Naive thymus-derived CD4-positive, alpha-beta T cell (primary cell): ENCODE results near the gene ITGB1BP2. TPM values are rescaled to one million over a fixed set of nuclear protein-coding genes. Genes with fewer than 3 reads are reported as not detected.
"Not testable (repeated sequence)": the region's sequence is repeated elsewhere in the genome, so short reads cannot be mapped to it uniquely, and the experiment has no call there.

Experiments
- ATAC-seq: fragments of 150-1000 bp; cut with Tn5 transposase; 2 replicates; pipeline ENCODE4 v1.10.0; 2021; ENCODE audit warnings: mild to moderate bottlenecking, moderate library complexity
- CTCF ChIA-PET: fragments of 350-600 bp; sonication (Branson Sonifier 250); formaldehyde crosslinking; loops from one replicate; lab custom pipeline; 2021; ENCODE audit warnings: antibody characterized with exemption; lab: Charles Lee
- POLR2A ChIA-PET: fragments of 350-600 bp; sonication (Branson Sonifier 250); formaldehyde crosslinking; loops from one replicate; lab custom pipeline; 2021; ENCODE audit warnings: antibody characterized with exemption, inconsistent platforms; lab: Charles Lee
- DNase-seq, 9 donors: peaks; one replicate each; pipeline versions ENCODE4 v3.0.0 to v3.0.0-alpha.2; 2020 to 2022; ENCODE audit warnings: mixed read lengths in 1 of 9
- H3K27ac ChIP-seq: one replicate; pipeline ENCODE4 v1.7.0; 2013; ENCODE audit warnings: mild to moderate bottlenecking, low read depth, low read length, moderate library complexity
- H3K27me3 ChIP-seq, 2 donors: one replicate each; pipeline ENCODE4 v1.7.0; 2013; ENCODE audit warnings: low read length in 2 of 2, mild to moderate bottlenecking in 2 of 2, moderate library complexity in 2 of 2; ENCODE audit not compliant: control insufficient read depth in 2 of 2, insufficient read depth in 2 of 2
- H3K36me3 ChIP-seq, 3 experiments: 1 replicate in 2 of 3; 2 replicates in 1 of 3; pipeline ENCODE4 v1.7.0; 2013; ENCODE audit warnings: low read length in 3 of 3, mild to moderate bottlenecking in 3 of 3, moderate library complexity in 1 of 3; ENCODE audit not compliant: insufficient read depth in 3 of 3, control insufficient read depth in 2 of 3
- H3K4me1 ChIP-seq, 2 donors: one replicate each; pipeline ENCODE4 v1.7.0; 2013; ENCODE audit warnings: low read length in 2 of 2, mild to moderate bottlenecking in 2 of 2, moderate library complexity in 1 of 2; ENCODE audit not compliant: control insufficient read depth in 2 of 2, insufficient read depth in 2 of 2
- H3K4me3 ChIP-seq: 2 replicates; pipeline ENCODE4 v1.7.0; 2013; ENCODE audit warnings: mild to moderate bottlenecking, low read length
- H3K9me3 ChIP-seq, 3 experiments: 1 replicate in 2 of 3; 2 replicates in 1 of 3; pipeline ENCODE4 v1.7.0; 2013; ENCODE audit warnings: low read length in 3 of 3; ENCODE audit not compliant: control insufficient read depth in 2 of 3
- H3K27ac Mint-ChIP-seq, 9 donors: one replicate each; pipeline ENCODE4 v1.8.0; 2020 to 2022; ENCODE audit warnings: mixed read lengths in 9 of 9, mild to moderate bottlenecking in 8 of 9, moderate library complexity in 5 of 9, inconsistent platforms in 2 of 9
- H3K27me3 Mint-ChIP-seq, 5 donors: one replicate each; pipeline ENCODE4 v1.8.0; 2021 to 2022; ENCODE audit warnings: mixed read lengths in 5 of 5, mild to moderate bottlenecking in 1 of 5
- H3K36me3 Mint-ChIP-seq, 5 donors: one replicate each; pipeline ENCODE4 v1.8.0; 2020 to 2022; ENCODE audit warnings: mixed read lengths in 5 of 5, mild to moderate bottlenecking in 3 of 5, inconsistent platforms in 1 of 5
- H3K4me1 Mint-ChIP-seq, 7 donors: one replicate each; pipeline ENCODE4 v1.8.0; 2020 to 2022; ENCODE audit warnings: mixed read lengths in 7 of 7, mild to moderate bottlenecking in 3 of 7, inconsistent platforms in 1 of 7
- H3K4me3 Mint-ChIP-seq, 10 donors: one replicate each; pipeline ENCODE4 v1.8.0; 2020 to 2022; ENCODE audit warnings: mild to moderate bottlenecking in 10 of 10, mixed read lengths in 10 of 10, moderate library complexity in 6 of 10, inconsistent platforms in 2 of 10
- H3K9me3 Mint-ChIP-seq, 11 donors: one replicate each; pipeline ENCODE4 v1.8.0; 2020 to 2022; ENCODE audit warnings: mixed read lengths in 11 of 11, mild to moderate bottlenecking in 4 of 11, inconsistent platforms in 1 of 11, moderate library complexity in 1 of 11
- intact Hi-C, 2 donors: fragments of 100-400 bp; cut with micrococcal nuclease; formaldehyde crosslinking; loops; one replicate each; pipeline ENCODE4 v1.15.1; 2023
- polyA plus RNA-seq, 2 donors: library from polyadenylated mRNA; unstranded; fragments of 300-500 nt; fragmentation: Illumina TruSeq; gene quantifications; one replicate each; pipeline ENCODE4 v1.2.3, GENCODE V29; 2021
- total RNA-seq, 6 experiments: library from RNA in 5 of 6; stranded (reverse) in 5 of 6; gene quantifications; 1 replicate in 5 of 6; 2 replicates in 1 of 6; pipeline ENCODE4 v1.2.3 and lab custom pipeline; 2021 to 2026

ITGB1BP2 gene
- total and polyA plus RNA-seq, 7 experiments from 2014 or later = 2.4 to 6.0 (median 4.6) TPM; not detected in 2

GRCh38 chrX:71300064-71300463, 1.5 kb upstream of the ITGB1BP2 start:
- H3K4me3 Mint-ChIP-seq, H3K9me3 Mint-ChIP-seq, H3K9me3 ChIP-seq, POLR2A ChIA-PET, H3K4me3 ChIP-seq, intact Hi-C loops, ATAC-seq, H3K4me1 ChIP-seq, H3K27me3 ChIP-seq, DNase-seq, H3K27me3 Mint-ChIP-seq, CTCF ChIA-PET, H3K27ac ChIP-seq: not testable (repeated sequence)
- Mint-ChIP-seq H3K27ac (peak overlapping the region in 1 of 9 donors; percentile 17), H3K4me1 (peaks cover 0 to 32% (median 4%) of the 10 kb centered on the region in 7 donors), H3K36me3 (peaks cover 4 to 34% (median 19%) of the 10 kb centered on the region in 5 donors)
- peaks cover 6 to 49% (median 9%) of the 10 kb centered on the region in 3 experiments for H3K36me3 ChIP-seq

GRCh38 chrX:71300495-71300894, 1.1 kb upstream of the ITGB1BP2 start:
- H3K27me3 Mint-ChIP-seq, H3K9me3 ChIP-seq, POLR2A ChIA-PET, H3K27me3 ChIP-seq, DNase-seq, H3K27ac ChIP-seq, intact Hi-C loops, H3K4me3 ChIP-seq, ATAC-seq, H3K9me3 Mint-ChIP-seq, H3K4me1 ChIP-seq, CTCF ChIA-PET, H3K4me3 Mint-ChIP-seq: not testable (repeated sequence)
- H3K36me3 ChIP-seq = peaks cover 6 to 46% (median 9%) of the 10 kb centered on the region in 3 experiments
- Mint-ChIP-seq H3K4me1 (peaks cover 0 to 33% (median 4%) of the 10 kb centered on the region in 7 donors), H3K27ac (peak overlapping the region in 3 of 9 donors; percentile 17 to 59 (median 38)), H3K36me3 (peaks cover 4 to 34% (median 20%) of the 10 kb centered on the region in 5 donors)

- Mint-ChIP-seq H3K27me3 (no peaks in the 10 kb centered on the region), H3K4me1 (peaks cover 0 to 33% (median 4%) of the 10 kb centered on the region in 7 donors), H3K9me3 (no peaks in the 10 kb centered on the region), H3K27ac (peak overlapping the region in 4 of 9 donors; percentile 34 to 45 (median 38)), H3K36me3 (peaks cover 1 to 30% (median 13%) of the 10 kb centered on the region in 5 donors), H3K4me3 (no peak overlapping the region)
- CTCF ChIA-PET = no interaction called here
- no peak for ATAC-seq
- Histone ChIP-seq H3K4me1 (no peaks in the 10 kb centered on the region), H3K4me3 (no peak overlapping the region), H3K27me3 (no peaks in the 10 kb centered on the region), H3K27ac (no peak overlapping the region), H3K9me3 (no peaks in the 10 kb centered on the region), H3K36me3 (peaks cover 0 to 24% (median 0%) of the 10 kb centered on the region in 3 experiments)
- POLR2A ChIA-PET = interaction anchor here (0.6 kb wide), 1 partner anchor 76 kb away, joined by 3 read pairs; no protein-coding TSS in a partner anchor
- DNase-seq = no peak
- intact Hi-C loops = no loop called here
These were observed 1.1 kb downstream of the ITGB1BP2 start for GRCh38 chrX:71302461-71303213.

DNA sequence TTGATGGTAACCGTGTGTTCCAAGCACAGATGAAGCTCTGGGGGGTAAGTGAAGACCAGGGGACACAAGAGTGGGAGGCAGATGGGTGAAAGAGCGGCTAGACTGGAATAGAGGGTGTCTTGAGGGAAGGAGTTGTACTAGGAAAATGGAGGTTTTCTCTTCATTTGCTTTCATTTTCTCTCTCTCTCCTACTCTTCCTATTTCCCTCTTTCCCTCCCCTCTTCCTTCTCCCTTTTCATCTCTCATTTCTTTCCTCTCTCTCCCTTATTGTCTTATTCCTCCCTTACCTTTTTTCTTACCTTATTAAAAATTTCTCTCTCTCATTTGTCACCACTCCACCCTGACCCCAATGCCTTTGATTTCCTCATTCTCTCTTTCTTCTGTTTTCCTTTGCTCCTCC, 3.0 kb downstream of the ITGB1BP2 start:
- intact Hi-C loops = no loop called here
- Histone ChIP-seq H3K27ac (no peak overlapping the region), H3K9me3 (no peaks in the 10 kb centered on the region), H3K27me3 (no peaks in the 10 kb centered on the region), H3K36me3 (peaks cover 0 to 8% (median 0%) of the 10 kb centered on the region in 3 experiments), H3K4me3 (no peak overlapping the region), H3K4me1 (no peaks in the 10 kb centered on the region)
- DNase-seq (no peak), ATAC-seq (no peak)
- Mint-ChIP-seq H3K36me3 (peaks cover 0 to 22% (median 5%) of the 10 kb centered on the region in 5 donors), H3K27me3 (no peaks in the 10 kb centered on the region), H3K4me3 (no peak overlapping the region), H3K9me3 (no peaks in the 10 kb centered on the region), H3K4me1 (peaks cover 0 to 33% (median 4%) of the 10 kb centered on the region in 7 donors), H3K27ac (peak overlapping the region in 4 of 9 donors; percentile 21 to 69 (median 52))
- ChIA-PET POLR2A (no interaction called here), CTCF (no interaction called here)

DNA sequence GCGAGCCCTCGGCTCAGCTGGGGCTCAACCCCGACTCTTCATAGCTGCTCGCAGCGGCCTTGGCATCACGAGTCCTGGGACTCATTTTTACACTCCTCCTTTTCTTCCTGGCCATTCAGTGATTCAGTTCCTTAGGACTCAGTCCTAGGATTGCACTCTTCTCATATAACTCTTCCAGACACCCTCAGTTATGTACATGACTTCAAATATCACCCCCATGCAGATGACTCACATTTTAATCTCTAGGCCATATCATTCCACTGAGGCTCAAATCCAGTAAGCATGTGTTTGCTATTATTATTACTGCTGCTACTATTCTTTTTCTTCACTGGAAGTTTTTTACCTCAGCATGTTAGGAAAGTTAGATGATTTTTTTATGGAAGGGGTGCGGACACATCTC, 14.4 kb downstream of the ITGB1BP2 start:
- no peaks in the 10 kb centered on the region for H3K36me3 ChIP-seq
- intact Hi-C loops = no loop called here
- Mint-ChIP-seq H3K4me1 (peaks cover 0 to 2% (median 0%) of the 10 kb centered on the region in 7 donors), H3K27me3 (no peaks in the 10 kb centered on the region), H3K36me3 (peaks cover 0 to 5% (median 0%) of the 10 kb centered on the region in 5 donors), H3K27ac (peak overlapping the region in 4 of 9 donors; percentile 10 to 51 (median 44)), H3K4me3 (no peak overlapping the region), H3K9me3 (no peaks in the 10 kb centered on the region)
- no peak for DNase-seq
- no peaks in the 10 kb centered on the region for H3K4me1 ChIP-seq
- H3K9me3 ChIP-seq = no peaks in the 10 kb centered on the region
- ChIA-PET POLR2A (no interaction called here), CTCF (no interaction called here)
- no peak for ATAC-seq
- no peak overlapping the region for H3K27ac ChIP-seq
- no peaks in the 10 kb centered on the region for H3K27me3 ChIP-seq
- no peak overlapping the region for H3K4me3 ChIP-seq

GRCh38 chrX:71316959-71317358, 15.4 kb downstream of the ITGB1BP2 start:
- CTCF ChIA-PET, POLR2A ChIA-PET, H3K4me3 Mint-ChIP-seq, H3K4me1 ChIP-seq, H3K36me3 ChIP-seq, intact Hi-C loops, H3K9me3 ChIP-seq, H3K27me3 Mint-ChIP-seq, H3K27ac ChIP-seq, H3K4me3 ChIP-seq, H3K36me3 Mint-ChIP-seq, H3K27me3 ChIP-seq, H3K4me1 Mint-ChIP-seq, DNase-seq, ATAC-seq, H3K9me3 Mint-ChIP-seq: not testable (repeated sequence)
- peak overlapping the region in 1 of 9 donors; percentile 59 for H3K27ac Mint-ChIP-seq
